Keratinocyte (primary cell): ENCODE measurements around the gene ZNF185. TPM values are rescaled to one million over a fixed set of nuclear protein-coding genes. Genes with fewer than 3 reads are reported as not detected.

Experiments
- DNase-seq: peaks from one replicate; pipeline ENCODE4 v3.0.0-alpha.2; 2011; ENCODE audit warnings: low read depth, missing footprints, low spot score
- FAIRE-seq: peaks from 2 replicates; lab custom pipeline; 2011; peaks lifted over from hg19 to GRCh38; lab: Jason Lieb, UNC
- H2AFZ ChIP-seq: 2 replicates; pipeline ENCODE4 v1.6.0; 2012; ENCODE audit warnings: low read length, control low read depth, inconsistent platforms; ENCODE audit not compliant: control insufficient read depth
- H3K27ac ChIP-seq: 2 replicates; pipeline ENCODE4 v1.5.1; 2011; ENCODE audit warnings: low read length; ENCODE audit not compliant: control insufficient read depth, insufficient read depth
- H3K27me3 ChIP-seq: 3 replicates; pipeline ENCODE4 v1.6.0; 2011; ENCODE audit warnings: low read length; ENCODE audit not compliant: control insufficient read depth, insufficient read depth; ENCODE audit errors: extremely low read depth
- H3K36me3 ChIP-seq, 2 experiments: 2 replicates in 1 of 2; 3 replicates in 1 of 2; pipeline ENCODE4 v1.5.1; 2011; ENCODE audit warnings: low read length in 2 of 2, mild to moderate bottlenecking in 1 of 2; ENCODE audit not compliant: control insufficient read depth in 2 of 2, insufficient read depth in 2 of 2; ENCODE audit errors: extremely low read depth in 1 of 2
- H3K4me1 ChIP-seq: 3 replicates; pipeline ENCODE4 v1.5.1; 2011; ENCODE audit warnings: low read length; ENCODE audit not compliant: control insufficient read depth, insufficient read depth; ENCODE audit errors: extremely low read depth
- H3K4me2 ChIP-seq: 3 replicates; pipeline ENCODE4 v1.6.0; 2011; ENCODE audit warnings: low read depth, low read length; ENCODE audit not compliant: control insufficient read depth, insufficient read depth; ENCODE audit errors: extremely low read depth
- H3K4me3 ChIP-seq, 3 experiments: fragments of 200-600 bp in 1 of 3; sonication (generic) in 1 of 3; 2 replicates in 2 of 3; 3 replicates in 1 of 3; pipeline ENCODE4 v1.5.1; 2011 to 2016; ENCODE audit warnings: low read length in 3 of 3, mild to moderate bottlenecking in 3 of 3, control low read depth in 2 of 3, inconsistent platforms in 1 of 3, low read depth in 1 of 3, mixed read lengths in 1 of 3, mixed run types in 1 of 3, moderate library complexity in 1 of 3; ENCODE audit not compliant: control insufficient read depth in 2 of 3, insufficient read depth in 2 of 3; ENCODE audit errors: extremely low read depth in 1 of 3
- H3K79me2 ChIP-seq: 2 replicates; pipeline ENCODE4 v1.6.0; 2012; ENCODE audit warnings: low read length; ENCODE audit not compliant: control insufficient read depth, insufficient read depth
- H3K9ac ChIP-seq: 3 replicates; pipeline ENCODE4 v1.6.0; 2011; ENCODE audit warnings: low read length; ENCODE audit not compliant: control insufficient read depth, insufficient read depth; ENCODE audit errors: extremely low read depth
- H3K9me1 ChIP-seq: 3 replicates; pipeline ENCODE4 v1.6.0; 2011; ENCODE audit warnings: low read length; ENCODE audit not compliant: control insufficient read depth, insufficient read depth; ENCODE audit errors: extremely low read depth
- H3K9me3 ChIP-seq: 2 replicates; pipeline ENCODE4 v1.5.1; 2012; ENCODE audit warnings: low read depth, low read length; ENCODE audit not compliant: control insufficient read depth
- H4K20me1 ChIP-seq: 3 replicates; pipeline ENCODE4 v1.6.0; 2011; ENCODE audit warnings: low read length; ENCODE audit not compliant: control insufficient read depth, insufficient read depth; ENCODE audit errors: extremely low read depth
- EZH2 ChIP-seq: IDR thresholded peaks from one replicate; pipeline ENCODE4 v1.6.1; 2012; ENCODE audit warnings: inconsistent platforms, mild to moderate bottlenecking, low read length, moderate library complexity
- dilution Hi-C: fragments of 300-500 bp; cut with MboI; formaldehyde crosslinking; loops from one replicate; pipeline ENCODE4 v1.7.0; 2020; ENCODE audit warnings: low sequenced_read_pairs; ENCODE audit not compliant: extremely low pct_ligation_motif_present
- polyA plus RNA-seq, 5 experiments: library from polyadenylated mRNA; depleted of rRNA in 3 of 5; stranded (reverse) in 3 of 5; stranded (forward) in 1 of 5; unstranded in 1 of 5; fragments of >200 nt; gene quantifications; 1 replicate in 1 of 5; 2 replicates in 3 of 5; 3 replicates in 1 of 5; pipeline versions ENCODE4 v1.2.1 to v1.2.3, GENCODE V29; 2011 to 2012; ENCODE audit warnings: missing spikeins in 2 of 5, low read depth in 1 of 5, low replicate concordance in 1 of 5
- TF ChIP-seq, protein P1 (sequence below), 3 experiments: IDR thresholded peaks in 1 of 3; conservative IDR thresholded peaks in 1 of 3; optimal IDR thresholded peaks in 1 of 3; 2 replicates in 2 of 3; 3 replicates in 1 of 3; pipeline versions ENCODE3 to v1.5.1; 2011; ENCODE audit warnings: low read length in 3 of 3, mild to moderate bottlenecking in 3 of 3, moderate library complexity in 2 of 3, control low read depth in 1 of 3, inconsistent platforms in 1 of 3; ENCODE audit not compliant: insufficient read depth in 2 of 3; ENCODE audit errors: extremely low read depth in 1 of 3

The ZNF185 gene
- polyA plus RNA-seq, 1 donor (not counting 4 experiments of a cell fraction or from before 2014, with no cell fraction given): 55.6 TPM

GRCh38 chrX:152901816-152902501 is 4.1 kb downstream of the ZNF185 start:
- H3K4me3 ChIP-seq: no peak overlapping the region
- H3K27me3 ChIP-seq: no peaks in the 10 kb centered on the region
- H3K27ac ChIP-seq: peak overlapping the region; percentile 26
- H4K20me1 ChIP-seq: no peaks in the 10 kb centered on the region
- H2AFZ ChIP-seq: no peak overlapping the region
- FAIRE-seq (no peak), DNase-seq (no peak)
- H3K9me1 ChIP-seq: no peaks in the 10 kb centered on the region
- H3K4me2 ChIP-seq: peak overlapping the region; percentile 4
- no peaks in the 10 kb centered on the region for H3K79me2 ChIP-seq
- H3K4me1 ChIP-seq: peaks cover 28% of the 10 kb centered on the region
- dilution Hi-C loops: no loop called here
- no peaks in the 10 kb centered on the region for H3K9me3 ChIP-seq
- H3K9ac ChIP-seq: no peak overlapping the region
- TF ChIP-seq, protein P1, sequence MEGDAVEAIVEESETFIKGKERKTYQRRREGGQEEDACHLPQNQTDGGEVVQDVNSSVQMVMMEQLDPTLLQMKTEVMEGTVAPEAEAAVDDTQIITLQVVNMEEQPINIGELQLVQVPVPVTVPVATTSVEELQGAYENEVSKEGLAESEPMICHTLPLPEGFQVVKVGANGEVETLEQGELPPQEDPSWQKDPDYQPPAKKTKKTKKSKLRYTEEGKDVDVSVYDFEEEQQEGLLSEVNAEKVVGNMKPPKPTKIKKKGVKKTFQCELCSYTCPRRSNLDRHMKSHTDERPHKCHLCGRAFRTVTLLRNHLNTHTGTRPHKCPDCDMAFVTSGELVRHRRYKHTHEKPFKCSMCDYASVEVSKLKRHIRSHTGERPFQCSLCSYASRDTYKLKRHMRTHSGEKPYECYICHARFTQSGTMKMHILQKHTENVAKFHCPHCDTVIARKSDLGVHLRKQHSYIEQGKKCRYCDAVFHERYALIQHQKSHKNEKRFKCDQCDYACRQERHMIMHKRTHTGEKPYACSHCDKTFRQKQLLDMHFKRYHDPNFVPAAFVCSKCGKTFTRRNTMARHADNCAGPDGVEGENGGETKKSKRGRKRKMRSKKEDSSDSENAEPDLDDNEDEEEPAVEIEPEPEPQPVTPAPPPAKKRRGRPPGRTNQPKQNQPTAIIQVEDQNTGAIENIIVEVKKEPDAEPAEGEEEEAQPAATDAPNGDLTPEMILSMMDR (optimal IDR thresholded peaks at IDR 0.05 in 1 of 3, IDR thresholded peaks at IDR 0.05 in 1 of 3, conservative IDR thresholded peaks at IDR 0.05 in 1 of 3; ENCODE audit: extremely low read depth in 1 of 3, insufficient read depth in 2 of 3, low read length in 3 of 3): no peak
- TF ChIP-seq EZH2: no peak
- H3K36me3 ChIP-seq: no peaks in the 10 kb centered on the region

GRCh38 chrX:152902502-152902820 is 4.6 kb downstream of the ZNF185 start:
- no peaks in the 10 kb centered on the region for H3K27me3 ChIP-seq
- no peak for FAIRE-seq
- H3K9ac ChIP-seq: no peak overlapping the region
- no peaks in the 10 kb centered on the region for H3K36me3 ChIP-seq
- TF ChIP-seq EZH2: no peak
- TF ChIP-seq, protein P1 (optimal IDR thresholded peaks at IDR 0.05 in 1 of 3, IDR thresholded peaks at IDR 0.05 in 1 of 3, conservative IDR thresholded peaks at IDR 0.05 in 1 of 3; ENCODE audit: extremely low read depth in 1 of 3, insufficient read depth in 2 of 3, low read length in 3 of 3): no peak
- H3K27ac ChIP-seq: no peak overlapping the region
- H3K9me3 ChIP-seq: no peaks in the 10 kb centered on the region
- H4K20me1 ChIP-seq: no peaks in the 10 kb centered on the region
- no peak overlapping the region for H3K4me2 ChIP-seq
- no peak for DNase-seq
- dilution Hi-C loops: no loop called here
- no peak overlapping the region for H2AFZ ChIP-seq
- no peak overlapping the region for H3K4me3 ChIP-seq
- no peaks in the 10 kb centered on the region for H3K79me2 ChIP-seq
- peaks cover 24% of the 10 kb centered on the region for H3K4me1 ChIP-seq
- no peaks in the 10 kb centered on the region for H3K9me1 ChIP-seq
